Measurements from ENCODE around the gene KCNJ18. TPM values are rescaled to one million over a fixed set of nuclear protein-coding genes. Genes with fewer than 3 reads are reported as not detected.
"Not testable (repeated sequence)": the region's sequence is repeated elsewhere in the genome, so short reads cannot be mapped to it uniquely, and the experiment has no call there.

The KCNJ18 gene
- polyA plus RNA-seq, 1 donor (not counting 4 experiments of a cell fraction or from before 2014, with no cell fraction given): not detected

DNA sequence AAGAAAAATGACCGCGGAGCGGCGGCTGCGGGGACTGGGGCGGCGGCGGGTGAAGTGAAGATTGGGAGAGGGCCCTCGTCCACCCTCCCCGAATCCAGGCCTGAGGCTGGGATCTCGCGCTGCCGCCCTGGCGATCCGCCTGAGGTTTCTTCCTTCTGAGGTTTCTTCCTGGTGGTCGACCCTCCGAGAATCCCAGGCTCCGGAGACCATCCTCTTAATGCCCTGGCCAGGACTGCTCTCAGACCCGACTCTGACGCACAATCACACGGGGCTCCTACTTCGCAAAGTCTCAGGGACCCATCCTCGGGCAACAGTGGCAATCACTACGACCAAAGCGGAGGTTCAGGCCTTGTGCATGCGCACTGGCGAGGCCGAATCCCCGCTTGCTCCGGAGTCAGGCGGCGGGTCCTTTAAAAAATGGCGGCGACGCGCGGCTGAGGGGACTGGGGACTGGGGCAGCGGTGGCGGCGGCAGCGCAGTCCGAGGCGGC, 18.0 kb upstream of the KCNJ18 start:
- Histone ChIP-seq H3K27me3 (ENCODE audit: control insufficient read depth, extremely low read depth, insufficient read depth, low read length) (no peaks in the 10 kb centered on the region), H3K9ac (ENCODE audit: control insufficient read depth, extremely low read depth, insufficient read depth, low read length) (no peak overlapping the region), H3K36me3 (ENCODE audit: control insufficient read depth in 2 of 2, extremely low read depth in 1 of 2, insufficient read depth in 2 of 2, low read length in 2 of 2) (no peaks in the 10 kb centered on the region), H3K9me3 (ENCODE audit: control insufficient read depth, low read depth, low read length) (peaks cover 30% of the 10 kb centered on the region), H3K79me2 (ENCODE audit: control insufficient read depth, insufficient read depth, low read length) (no peaks in the 10 kb centered on the region), H2AFZ (ENCODE audit: control insufficient read depth, low read length) (no peak overlapping the region), H3K9me1 (ENCODE audit: control insufficient read depth, extremely low read depth, insufficient read depth, low read length) (no peaks in the 10 kb centered on the region), H3K4me1 (ENCODE audit: control insufficient read depth, extremely low read depth, insufficient read depth, low read length) (no peaks in the 10 kb centered on the region), H3K27ac (ENCODE audit: control insufficient read depth, insufficient read depth, low read length) (no peak overlapping the region), H4K20me1 (ENCODE audit: control insufficient read depth, extremely low read depth, insufficient read depth, low read length) (no peaks in the 10 kb centered on the region), H3K4me3 (ENCODE audit: control insufficient read depth in 2 of 3, extremely low read depth in 1 of 3, insufficient read depth in 2 of 3, low read depth in 1 of 3, low read length in 3 of 3) (no peak overlapping the region), H3K4me2 (ENCODE audit: control insufficient read depth, extremely low read depth, insufficient read depth, low read depth, low read length) (no peak overlapping the region)
- TF ChIP-seq EZH2 (IDR thresholded peaks at IDR 0.05; ENCODE audit: low read length): no peak
- TF ChIP-seq, protein P1, sequence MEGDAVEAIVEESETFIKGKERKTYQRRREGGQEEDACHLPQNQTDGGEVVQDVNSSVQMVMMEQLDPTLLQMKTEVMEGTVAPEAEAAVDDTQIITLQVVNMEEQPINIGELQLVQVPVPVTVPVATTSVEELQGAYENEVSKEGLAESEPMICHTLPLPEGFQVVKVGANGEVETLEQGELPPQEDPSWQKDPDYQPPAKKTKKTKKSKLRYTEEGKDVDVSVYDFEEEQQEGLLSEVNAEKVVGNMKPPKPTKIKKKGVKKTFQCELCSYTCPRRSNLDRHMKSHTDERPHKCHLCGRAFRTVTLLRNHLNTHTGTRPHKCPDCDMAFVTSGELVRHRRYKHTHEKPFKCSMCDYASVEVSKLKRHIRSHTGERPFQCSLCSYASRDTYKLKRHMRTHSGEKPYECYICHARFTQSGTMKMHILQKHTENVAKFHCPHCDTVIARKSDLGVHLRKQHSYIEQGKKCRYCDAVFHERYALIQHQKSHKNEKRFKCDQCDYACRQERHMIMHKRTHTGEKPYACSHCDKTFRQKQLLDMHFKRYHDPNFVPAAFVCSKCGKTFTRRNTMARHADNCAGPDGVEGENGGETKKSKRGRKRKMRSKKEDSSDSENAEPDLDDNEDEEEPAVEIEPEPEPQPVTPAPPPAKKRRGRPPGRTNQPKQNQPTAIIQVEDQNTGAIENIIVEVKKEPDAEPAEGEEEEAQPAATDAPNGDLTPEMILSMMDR (optimal IDR thresholded peaks at IDR 0.05 in 1 of 3, IDR thresholded peaks at IDR 0.05 in 1 of 3, conservative IDR thresholded peaks at IDR 0.05 in 1 of 3; ENCODE audit: extremely low read depth in 1 of 3, insufficient read depth in 2 of 3, low read length in 3 of 3): no peak
- no peak for FAIRE-seq
- dilution Hi-C loops (cut with MboI; ENCODE audit: extremely low pct_ligation_motif_present, low sequenced_read_pairs): no loop called here
- DNase-seq (ENCODE audit: low read depth, low spot score): no peak

GRCh38 chr17:21674891-21675738, 17.2 kb upstream of the KCNJ18 start:
- not testable (repeated sequence) for H3K27me3 ChIP-seq (ENCODE audit: control insufficient read depth, extremely low read depth, insufficient read depth, low read length); H2AFZ ChIP-seq (ENCODE audit: control insufficient read depth, low read length); H3K36me3 ChIP-seq (ENCODE audit: control insufficient read depth in 2 of 2, extremely low read depth in 1 of 2, insufficient read depth in 2 of 2, low read length in 2 of 2); H3K9me1 ChIP-seq (ENCODE audit: control insufficient read depth, extremely low read depth, insufficient read depth, low read length); H3K4me1 ChIP-seq (ENCODE audit: control insufficient read depth, extremely low read depth, insufficient read depth, low read length); H3K4me2 ChIP-seq (ENCODE audit: control insufficient read depth, extremely low read depth, insufficient read depth, low read depth, low read length); FAIRE-seq; H3K27ac ChIP-seq (ENCODE audit: control insufficient read depth, insufficient read depth, low read length); H3K79me2 ChIP-seq (ENCODE audit: control insufficient read depth, insufficient read depth, low read length); H3K9ac ChIP-seq (ENCODE audit: control insufficient read depth, extremely low read depth, insufficient read depth, low read length); H4K20me1 ChIP-seq (ENCODE audit: control insufficient read depth, extremely low read depth, insufficient read depth, low read length); H3K4me3 ChIP-seq (ENCODE audit: control insufficient read depth in 2 of 3, extremely low read depth in 1 of 3, insufficient read depth in 2 of 3, low read depth in 1 of 3, low read length in 3 of 3); DNase-seq (ENCODE audit: low read depth, low spot score)
- H3K9me3 ChIP-seq (ENCODE audit: control insufficient read depth, low read depth, low read length): peaks cover 30% of the 10 kb centered on the region
- dilution Hi-C loops (cut with MboI; ENCODE audit: extremely low pct_ligation_motif_present, low sequenced_read_pairs): loop anchor here (25.0 kb wide), 1 partner anchor 263 kb away; no protein-coding TSS in a partner anchor

DNA sequence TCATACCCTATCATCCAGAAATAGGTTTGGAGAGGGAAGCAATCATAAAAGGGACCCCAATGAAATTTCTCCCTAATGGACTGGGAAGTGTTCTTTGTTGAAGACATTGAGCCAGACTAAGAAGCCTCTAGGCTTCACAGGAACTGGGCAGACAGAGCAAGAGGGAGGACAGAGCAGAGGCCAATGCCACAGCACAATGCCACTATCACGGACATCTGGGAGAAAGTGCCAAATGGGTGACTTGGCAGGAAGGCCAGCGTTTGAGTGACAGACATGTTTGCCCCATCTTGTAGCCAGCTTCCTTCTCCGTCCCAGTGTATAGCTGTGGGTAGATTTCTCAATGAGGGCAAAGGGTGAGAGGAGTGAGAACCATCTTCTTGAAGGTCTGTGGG, 16.6 kb upstream of the KCNJ18 start:
- not testable (repeated sequence) for H3K36me3 ChIP-seq (ENCODE audit: control insufficient read depth in 2 of 2, extremely low read depth in 1 of 2, insufficient read depth in 2 of 2, low read length in 2 of 2); H3K79me2 ChIP-seq (ENCODE audit: control insufficient read depth, insufficient read depth, low read length); H2AFZ ChIP-seq (ENCODE audit: control insufficient read depth, low read length); H3K27ac ChIP-seq (ENCODE audit: control insufficient read depth, insufficient read depth, low read length); H3K4me3 ChIP-seq (ENCODE audit: control insufficient read depth in 2 of 3, extremely low read depth in 1 of 3, insufficient read depth in 2 of 3, low read depth in 1 of 3, low read length in 3 of 3); H3K9me1 ChIP-seq (ENCODE audit: control insufficient read depth, extremely low read depth, insufficient read depth, low read length); DNase-seq (ENCODE audit: low read depth, low spot score); H3K9ac ChIP-seq (ENCODE audit: control insufficient read depth, extremely low read depth, insufficient read depth, low read length); H4K20me1 ChIP-seq (ENCODE audit: control insufficient read depth, extremely low read depth, insufficient read depth, low read length); H3K4me2 ChIP-seq (ENCODE audit: control insufficient read depth, extremely low read depth, insufficient read depth, low read depth, low read length); H3K4me1 ChIP-seq (ENCODE audit: control insufficient read depth, extremely low read depth, insufficient read depth, low read length); H3K27me3 ChIP-seq (ENCODE audit: control insufficient read depth, extremely low read depth, insufficient read depth, low read length); FAIRE-seq
- H3K9me3 ChIP-seq (ENCODE audit: control insufficient read depth, low read depth, low read length): peaks cover 30% of the 10 kb centered on the region
- dilution Hi-C loops (cut with MboI; ENCODE audit: extremely low pct_ligation_motif_present, low sequenced_read_pairs): loop anchor here (25.0 kb wide), 1 partner anchor 263 kb away; no protein-coding TSS in a partner anchor

Measured in keratinocyte (primary cell).